Hippocampal formation (tissue), 2 donors: ENCODE results near the gene KICS2.

Experiments
- DNase-seq, 2 donors: peaks; one replicate each; lab custom pipeline; 2025; lab: John Stamatoyannopoulos, UW

KICS2 gene

DNA sequence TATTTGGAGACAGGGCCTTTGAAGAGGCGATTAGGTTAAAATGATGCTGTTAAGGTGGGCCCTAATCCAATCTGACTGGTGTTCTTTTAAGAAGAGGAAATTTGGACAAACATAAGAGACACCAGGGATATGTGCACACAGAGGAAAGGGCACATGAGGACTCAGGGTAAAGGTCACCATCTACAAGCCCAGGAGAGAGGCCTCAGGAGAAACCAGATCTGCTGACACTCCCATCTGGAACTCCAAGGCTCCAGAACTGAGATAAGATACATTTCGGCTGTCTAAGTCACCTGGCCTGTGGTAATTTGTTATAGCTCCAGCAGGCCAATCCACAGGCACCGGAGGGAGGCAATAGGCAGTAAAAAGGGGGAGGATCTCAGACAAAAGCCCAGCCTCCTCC, 48.6 kb downstream of the KICS2 start:
- DNase-seq: no peak
